Activated CD4-positive, alpha-beta T cell treated with anti-CD3 and anti-CD28 coated beads, Interleukin-2, Interleukin-4, amounts not matched to agents 100 ng/mL and 50 ng/mL, durations not matched to agents 16 hours and 8 hours (primary cell): ENCODE data around the gene REXO4.
A peak's percentile ranks its signal among the peaks of the same experiment; 100 is the strongest.
"Not testable (repeated sequence)": the region's sequence is repeated elsewhere in the genome, so short reads cannot be mapped to it uniquely, and the experiment has no call there.

Experiments
- DNase-seq: peaks from one replicate; pipeline ENCODE4 v3.0.0-alpha.2; 2020; ENCODE audit warnings: low spot score

The REXO4 gene, protein sequence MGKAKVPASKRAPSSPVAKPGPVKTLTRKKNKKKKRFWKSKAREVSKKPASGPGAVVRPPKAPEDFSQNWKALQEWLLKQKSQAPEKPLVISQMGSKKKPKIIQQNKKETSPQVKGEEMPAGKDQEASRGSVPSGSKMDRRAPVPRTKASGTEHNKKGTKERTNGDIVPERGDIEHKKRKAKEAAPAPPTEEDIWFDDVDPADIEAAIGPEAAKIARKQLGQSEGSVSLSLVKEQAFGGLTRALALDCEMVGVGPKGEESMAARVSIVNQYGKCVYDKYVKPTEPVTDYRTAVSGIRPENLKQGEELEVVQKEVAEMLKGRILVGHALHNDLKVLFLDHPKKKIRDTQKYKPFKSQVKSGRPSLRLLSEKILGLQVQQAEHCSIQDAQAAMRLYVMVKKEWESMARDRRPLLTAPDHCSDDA

DNA sequence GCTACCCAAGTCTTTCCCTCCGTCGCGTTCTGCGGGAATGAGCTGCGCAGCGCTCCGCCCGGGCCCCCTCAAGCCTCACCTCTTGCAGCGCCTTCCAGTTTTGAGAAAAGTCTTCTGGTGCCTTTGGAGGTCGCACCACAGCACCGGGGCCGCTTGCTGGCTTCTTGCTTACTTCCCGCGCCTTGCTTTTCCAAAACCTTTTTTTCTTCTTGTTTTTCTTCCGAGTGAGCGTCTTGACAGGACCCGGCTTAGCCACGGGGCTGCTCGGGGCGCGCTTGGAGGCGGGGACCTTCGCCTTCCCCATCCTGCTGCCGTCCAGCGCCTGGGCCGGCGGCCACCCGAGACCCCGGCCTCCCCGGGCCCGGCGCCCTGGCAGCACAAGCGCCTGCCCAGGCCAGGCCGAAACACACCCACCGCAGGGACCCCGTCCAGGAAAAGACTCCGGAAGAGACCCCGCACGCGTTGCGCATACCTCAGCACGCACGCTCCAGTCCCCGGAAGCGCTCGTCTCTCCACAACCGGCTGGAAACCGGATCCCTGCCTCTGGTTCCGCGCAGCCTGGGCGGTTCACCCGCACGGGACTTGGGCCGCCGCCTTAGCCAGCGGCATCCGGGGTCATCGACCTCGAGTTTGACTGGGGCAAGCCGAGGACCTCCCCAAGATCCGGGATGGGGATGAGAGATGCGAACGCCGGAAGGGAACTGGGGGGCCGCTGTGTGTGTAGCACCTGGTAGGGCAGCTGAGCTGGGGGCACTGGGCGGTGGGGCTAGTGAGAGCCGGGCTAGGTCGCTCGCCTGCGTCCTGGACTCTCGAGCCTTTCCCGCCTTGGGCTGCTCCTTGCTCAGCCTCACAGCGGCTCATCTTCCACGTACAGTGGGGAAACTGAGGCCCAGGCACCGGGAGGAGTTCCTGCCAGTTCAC lies at the start of gene REXO4:
REXO4 (minus strand) TSS at position 470 of the 921 bp plus-strand sequence; CDS start at position 304, 166 bp downstream.
- peak; percentile 95 for DNase-seq

DNA sequence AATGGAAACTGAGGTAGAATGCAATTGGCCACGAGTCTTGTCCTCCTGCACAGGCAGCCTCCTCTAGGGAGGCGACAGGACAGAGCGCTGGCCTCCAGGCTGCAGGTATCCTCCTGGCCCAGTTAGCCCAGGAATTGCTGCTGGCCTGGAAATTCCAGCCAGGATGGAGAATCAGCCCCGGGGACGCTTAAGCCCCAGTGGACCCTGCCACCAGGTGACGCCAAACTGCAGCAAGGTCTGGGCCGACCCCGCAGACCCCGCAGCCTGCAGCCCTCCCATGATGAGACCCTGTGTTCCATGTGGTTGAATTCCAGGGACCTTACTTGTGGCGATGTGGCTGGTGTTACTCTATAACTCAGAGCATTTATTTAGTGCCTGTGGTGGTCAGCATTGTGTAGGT lies 49.3 kb upstream of the REXO4 start:
- DNase-seq = no peak

DNA sequence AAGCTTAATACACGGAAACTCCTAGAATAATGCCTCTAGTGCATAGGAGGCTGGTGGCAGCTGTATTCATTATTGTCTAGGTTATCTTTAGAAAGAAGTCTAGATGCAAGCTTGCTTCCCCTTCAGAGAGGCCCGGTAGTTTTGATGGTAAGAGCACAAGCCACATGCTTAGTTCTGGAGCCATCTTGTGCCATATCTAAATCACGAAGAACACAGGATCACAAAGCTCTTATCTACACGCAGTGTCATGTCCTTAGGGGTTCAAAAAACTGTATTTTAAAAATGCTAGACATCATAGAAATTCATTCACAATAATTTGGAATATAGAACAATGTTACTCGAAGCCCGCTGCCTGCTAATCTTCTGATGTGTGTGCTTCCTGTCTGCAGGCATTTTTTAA lies 48.2 kb upstream of the REXO4 start:
- no peak for DNase-seq

DNA sequence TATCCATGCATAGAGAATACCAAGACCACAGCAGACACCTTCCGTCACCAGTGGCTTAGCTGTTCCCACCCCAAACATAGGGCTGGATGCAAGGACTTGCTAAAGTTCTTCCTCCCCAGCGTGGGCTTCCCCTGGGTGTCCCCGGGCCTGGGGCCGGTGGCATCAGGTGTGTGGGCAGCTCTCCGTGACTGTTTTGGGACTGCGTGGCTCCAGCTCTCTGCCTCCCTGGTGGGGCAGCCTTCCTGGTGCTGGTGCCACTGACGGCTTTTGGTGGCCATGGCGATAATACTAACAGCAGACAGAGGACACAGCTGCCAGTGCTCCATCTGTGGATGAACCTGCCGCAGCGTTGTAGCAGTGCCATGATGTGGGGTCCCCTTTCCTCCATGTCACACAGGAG lies 46.8 kb upstream of the REXO4 start:
- DNase-seq = no peak

DNA sequence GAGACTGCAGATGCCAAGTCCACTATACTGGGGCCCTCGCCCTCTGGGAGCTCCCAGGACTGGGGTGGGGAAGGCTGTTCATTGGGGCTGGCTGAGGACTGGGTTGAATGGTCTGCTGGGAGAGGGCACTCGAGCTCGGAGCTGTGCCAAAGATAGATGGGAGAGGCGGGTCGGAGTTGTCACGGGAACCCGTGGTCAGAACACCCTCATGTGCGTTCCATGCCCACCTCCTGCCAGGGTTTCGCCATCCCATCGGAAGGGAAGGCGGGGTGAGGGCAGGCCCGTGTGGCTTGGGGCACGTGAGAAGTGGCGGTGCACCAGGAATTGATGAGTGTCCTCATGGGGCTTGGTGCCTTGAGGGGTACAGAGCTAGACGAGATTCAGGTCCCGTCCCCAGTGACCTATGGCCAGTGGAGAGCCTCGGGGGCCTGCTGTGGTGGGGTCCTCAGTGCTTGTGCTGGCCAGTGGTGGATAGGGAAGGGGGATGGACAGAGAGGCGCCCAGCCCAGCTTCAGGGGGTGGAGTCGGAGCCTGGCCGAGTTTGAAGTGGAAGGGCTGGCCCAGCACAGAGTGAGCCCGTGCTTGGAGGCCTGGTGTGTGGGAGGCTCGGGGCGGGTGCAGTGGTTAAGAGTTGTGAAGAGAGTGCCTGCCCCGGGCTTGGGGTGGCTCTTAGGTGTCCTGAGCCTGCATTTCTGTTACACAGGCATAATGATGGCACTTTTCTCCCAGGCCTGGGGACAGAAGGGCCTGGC lies 46.2 kb upstream of the REXO4 start:
- DNase-seq = no peak

DNA sequence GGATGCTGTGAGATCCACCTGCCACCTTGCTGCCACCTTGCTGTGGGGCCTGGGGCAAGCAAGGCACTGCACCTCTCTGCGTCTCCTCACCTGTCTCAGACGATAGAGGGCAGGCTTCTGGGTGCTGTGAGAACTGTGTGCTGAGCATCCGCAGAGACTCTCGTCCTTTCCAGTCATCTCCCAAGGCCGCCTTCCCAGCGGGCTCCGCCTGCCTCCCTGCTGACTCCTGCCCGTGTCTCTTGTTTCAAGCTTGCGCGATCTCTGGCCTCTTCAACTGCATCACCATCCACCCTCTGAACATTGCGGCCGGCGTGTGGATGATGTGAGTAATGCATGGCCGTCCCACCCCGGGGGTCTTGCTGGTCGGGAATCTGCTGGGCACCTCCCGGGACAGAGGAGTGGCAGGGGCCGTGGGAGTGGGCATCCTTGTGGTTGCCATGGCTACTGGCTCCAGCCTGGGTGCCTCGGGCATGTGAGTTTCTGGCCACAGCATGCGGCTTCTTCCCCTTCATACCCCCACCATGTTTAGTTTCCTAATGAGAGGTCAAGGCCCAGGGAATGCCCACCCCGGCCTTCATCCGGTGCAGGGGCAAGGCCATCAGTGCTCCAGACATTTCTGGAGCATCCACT lies 45.5 kb upstream of the REXO4 start:
- no peak for DNase-seq

DNA sequence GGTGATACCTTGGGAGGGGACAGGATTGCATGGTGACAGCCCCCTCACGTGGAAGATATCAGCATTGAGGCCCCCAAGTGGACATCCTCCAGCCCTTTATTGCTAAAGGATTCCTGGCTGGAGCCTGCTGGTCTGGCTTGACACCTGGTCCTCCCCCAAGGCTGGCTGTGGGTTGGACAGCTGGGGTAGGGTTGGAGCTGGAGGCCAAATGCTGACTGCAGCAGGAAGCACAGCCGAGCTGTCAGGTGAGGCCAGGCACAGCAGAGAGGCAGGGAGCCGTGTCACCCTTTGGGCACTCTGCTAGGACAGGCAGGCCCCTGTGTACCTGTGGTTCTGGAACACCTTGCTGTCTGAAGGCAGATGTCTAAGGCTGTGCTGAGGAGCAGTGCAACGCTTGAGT lies 44.2 kb upstream of the REXO4 start:
- no peak for DNase-seq

DNA sequence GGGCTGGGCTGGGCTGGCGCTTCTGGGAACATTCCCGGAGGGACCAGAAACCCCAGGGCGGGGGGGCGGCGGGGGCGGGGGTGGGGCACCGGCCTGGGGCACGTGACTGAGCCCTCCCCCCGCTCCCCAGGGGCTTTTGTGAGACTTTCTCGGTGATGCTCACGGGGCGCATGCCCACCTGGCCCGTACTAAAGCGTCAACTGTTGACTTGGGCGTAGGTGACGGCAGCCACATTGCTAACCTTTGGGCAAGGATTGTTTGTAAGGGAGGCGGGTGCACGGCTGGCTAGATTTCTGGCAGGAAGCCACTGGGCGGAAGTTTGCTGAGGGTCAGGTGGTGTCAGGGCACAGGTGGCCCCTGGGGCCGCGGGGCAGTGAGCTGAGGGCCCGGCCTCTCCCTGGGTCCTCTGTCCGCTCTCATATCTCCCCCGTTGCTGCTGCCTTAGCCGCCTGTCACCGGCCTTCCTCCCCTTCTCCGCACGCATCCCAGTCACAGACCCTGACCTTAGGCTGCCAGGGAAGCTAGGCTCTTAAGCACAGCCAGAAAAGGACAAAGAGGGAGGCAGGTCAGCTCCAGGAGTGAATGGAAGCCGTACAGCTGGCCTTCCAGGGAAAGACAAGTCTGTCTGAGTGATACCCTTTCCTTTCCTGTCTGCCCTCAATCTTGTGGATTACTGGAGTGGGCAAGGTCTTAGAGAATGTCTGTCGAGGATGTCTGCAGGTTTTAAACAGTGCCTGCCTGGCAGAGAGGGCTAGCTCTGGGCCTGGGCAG lies 42.8 kb upstream of the REXO4 start:
- no peak for DNase-seq

DNA sequence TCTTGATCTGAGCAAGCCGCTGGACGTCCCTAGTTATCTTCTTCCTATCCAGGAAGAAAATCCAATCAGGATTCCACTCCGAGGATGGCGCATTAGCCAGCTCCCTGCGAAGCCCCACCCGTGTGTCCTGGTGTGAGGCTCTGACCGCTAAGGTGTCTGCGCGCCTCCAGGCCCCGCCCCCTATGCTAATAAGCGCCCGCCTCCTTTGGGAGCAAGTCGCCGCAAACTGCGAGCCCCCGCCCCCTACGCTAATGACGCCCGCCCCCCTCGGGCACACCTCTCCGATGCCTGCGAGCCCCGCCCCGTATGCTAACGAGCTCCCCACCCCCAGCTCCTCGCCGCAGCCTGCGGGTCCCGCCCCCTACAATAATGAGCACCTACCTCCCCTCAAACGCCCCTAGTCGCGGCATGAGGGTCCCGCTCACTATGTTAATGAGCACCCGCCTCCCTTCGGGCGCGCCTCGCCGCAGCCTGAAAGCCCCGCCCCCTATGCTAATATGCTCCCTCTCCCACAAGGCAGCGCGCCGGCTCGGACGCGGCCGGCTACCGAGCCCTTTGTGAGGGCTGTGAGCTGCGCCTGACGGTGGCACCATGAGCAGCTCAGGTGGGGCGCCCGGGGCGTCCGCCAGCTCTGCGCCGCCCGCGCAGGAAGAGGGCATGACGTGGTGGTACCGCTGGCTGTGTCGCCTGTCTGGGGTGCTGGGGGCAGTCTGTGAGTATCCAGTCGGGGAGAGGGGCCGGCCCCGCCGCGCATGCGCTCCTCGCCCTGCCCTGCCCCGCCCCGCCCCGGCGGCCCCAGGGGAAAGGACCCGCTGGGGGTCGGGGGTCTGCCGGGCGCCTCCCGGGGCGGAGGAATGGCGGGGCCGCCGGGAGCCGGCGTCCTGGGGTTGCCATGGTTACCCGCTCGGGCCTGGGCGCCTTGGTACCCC lies 41.9 kb upstream of the REXO4 start, which contains the start of gene CACFD1:
CACFD1 (plus strand) TSS at position 503 of the 929 bp plus-strand sequence; CDS start at position 592, 89 bp downstream.
- peak; percentile 87 for DNase-seq

DNA sequence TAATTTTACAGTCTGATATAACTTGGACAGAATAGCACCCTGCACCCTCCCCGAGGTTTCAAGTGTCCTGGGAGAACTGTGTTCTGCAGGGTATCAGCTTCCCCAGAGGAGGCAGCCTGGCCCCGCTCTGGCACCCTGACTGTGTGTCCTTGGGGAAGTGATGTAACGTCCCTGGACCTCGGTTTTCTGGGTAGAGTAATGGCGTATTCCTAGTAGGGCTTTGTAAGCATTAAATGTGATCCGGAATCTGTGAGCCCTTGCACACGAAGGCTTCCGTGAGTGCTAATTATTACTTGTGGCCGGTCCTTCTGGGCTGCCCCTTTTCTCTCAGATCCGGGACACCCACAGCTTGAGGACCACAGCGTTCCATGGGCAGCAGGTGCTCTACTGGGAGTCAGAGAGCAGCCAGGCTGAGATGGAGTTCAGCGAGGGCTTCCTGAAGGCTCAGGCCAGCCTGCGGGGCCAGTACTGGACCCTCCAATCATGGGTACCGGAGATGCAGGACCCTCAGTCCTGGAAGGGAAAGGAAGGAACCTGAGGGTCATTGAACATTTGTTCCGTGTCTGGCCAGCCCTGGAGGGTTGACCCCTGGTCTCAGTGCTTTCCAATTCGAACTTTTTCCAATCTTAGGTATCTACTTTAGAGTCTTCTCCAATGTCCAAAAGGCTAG lies 41.0 kb upstream of the REXO4 start:
- DNase-seq = no peak

DNA sequence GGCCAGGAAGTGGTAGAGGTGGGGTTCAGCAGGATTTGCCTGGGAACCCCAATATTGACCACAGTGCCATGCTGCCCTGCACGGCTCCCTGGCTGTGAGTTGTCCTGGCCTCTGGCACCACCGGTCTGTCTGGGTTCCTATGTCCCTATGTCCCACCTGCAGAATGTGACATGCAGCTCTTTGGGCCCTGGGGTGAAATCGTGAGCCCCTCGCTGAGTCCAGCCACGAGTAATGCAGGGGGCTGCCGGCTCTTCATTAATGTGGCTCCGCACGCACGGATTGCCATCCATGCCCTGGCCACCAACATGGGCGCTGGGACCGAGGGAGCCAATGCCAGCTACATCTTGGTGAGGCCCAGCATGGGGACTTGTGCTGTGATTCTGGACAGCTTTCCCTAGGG lies 39.9 kb upstream of the REXO4 start:
- no peak for DNase-seq

DNA sequence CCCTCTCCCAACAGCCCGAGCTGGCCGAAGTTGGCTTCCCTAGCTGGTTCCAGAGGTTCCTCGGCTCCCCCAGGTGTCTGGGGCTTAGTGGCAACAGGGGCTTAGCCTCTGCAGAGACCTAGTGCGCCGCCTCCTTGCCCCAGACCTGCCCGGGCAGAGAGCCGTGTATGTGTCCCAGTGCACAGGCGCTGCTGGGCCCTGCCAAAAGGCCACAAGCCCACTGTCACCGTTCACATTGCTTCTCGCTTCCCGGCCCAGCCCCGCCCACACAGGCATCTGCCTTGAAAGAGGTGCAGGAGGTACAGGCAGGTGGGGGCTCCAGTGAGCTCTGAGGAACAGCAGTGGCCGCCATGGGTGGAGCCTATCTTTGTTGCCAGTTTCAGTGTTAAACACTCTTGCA lies 39.4 kb upstream of the REXO4 start:
- no peak for DNase-seq

DNA sequence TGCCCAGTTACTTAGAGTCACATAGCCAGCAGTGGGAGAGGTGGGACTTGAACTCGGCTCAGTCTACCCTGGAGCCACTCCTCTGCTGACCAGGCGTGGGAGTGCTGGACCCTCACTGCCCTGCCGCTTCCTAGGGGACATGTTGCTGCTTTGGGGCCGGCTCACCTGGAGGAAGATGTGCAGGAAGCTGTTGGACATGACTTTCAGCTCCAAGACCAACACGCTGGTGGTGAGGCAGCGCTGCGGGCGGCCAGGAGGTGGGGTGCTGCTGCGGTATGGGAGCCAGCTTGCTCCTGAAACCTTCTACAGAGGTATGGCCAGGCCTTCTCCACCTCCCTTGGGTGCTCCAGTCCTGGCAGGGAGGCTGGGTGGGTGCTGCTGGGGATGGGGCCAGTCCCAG lies 38.6 kb upstream of the REXO4 start:
- DNase-seq = no peak

DNA sequence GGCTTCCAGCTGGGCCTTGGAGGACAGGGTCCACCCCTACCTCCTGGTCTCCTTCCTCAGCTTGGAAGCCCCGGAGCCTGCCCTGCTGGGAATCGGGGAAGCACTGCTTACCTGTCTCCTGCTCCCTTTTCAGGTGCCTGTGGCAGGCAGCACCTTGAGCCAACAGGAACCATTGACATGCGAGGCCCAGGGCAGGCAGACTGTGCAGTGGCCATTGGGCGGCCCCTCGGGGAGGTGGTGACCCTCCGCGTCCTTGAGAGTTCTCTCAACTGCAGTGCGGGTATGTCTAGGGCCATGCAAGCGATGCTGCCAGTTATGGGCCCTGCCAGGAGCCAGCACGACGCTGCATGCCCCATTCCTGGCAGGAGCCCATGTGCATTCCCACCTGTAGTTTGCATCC lies 38.1 kb upstream of the REXO4 start:
- DNase-seq = no peak

DNA sequence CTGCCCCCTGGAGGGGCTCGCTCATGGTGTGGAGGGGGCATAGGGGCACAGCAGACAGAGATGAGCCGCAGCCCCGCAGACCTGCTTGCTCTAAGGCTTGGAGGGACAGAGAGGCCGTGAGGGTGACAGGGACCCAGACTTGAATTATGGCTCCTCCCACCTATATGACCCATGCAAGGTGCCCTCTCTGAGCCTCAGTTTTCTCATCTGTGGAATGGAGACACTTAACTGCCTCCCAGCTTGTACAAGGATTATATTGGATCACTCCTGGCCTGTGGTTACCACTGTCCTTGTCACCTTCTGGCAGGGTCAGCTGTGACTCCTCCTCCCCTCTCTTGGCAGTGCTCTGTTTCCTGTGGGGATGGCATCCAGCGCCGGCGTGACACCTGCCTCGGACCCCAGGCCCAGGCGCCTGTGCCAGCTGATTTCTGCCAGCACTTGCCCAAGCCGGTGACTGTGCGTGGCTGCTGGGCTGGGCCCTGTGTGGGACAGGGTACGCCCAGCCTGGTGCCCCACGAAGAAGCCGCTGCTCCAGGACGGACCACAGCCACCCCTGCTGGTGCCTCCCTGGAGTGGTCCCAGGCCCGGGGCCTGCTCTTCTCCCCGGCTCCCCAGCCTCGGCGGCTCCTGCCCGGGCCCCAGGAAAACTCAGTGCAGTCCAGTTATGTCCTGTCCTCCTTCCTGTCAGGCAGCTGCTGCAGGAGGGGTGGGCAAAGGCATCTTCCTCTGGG lies 37.3 kb upstream of the REXO4 start:
- no peak for DNase-seq

DNA sequence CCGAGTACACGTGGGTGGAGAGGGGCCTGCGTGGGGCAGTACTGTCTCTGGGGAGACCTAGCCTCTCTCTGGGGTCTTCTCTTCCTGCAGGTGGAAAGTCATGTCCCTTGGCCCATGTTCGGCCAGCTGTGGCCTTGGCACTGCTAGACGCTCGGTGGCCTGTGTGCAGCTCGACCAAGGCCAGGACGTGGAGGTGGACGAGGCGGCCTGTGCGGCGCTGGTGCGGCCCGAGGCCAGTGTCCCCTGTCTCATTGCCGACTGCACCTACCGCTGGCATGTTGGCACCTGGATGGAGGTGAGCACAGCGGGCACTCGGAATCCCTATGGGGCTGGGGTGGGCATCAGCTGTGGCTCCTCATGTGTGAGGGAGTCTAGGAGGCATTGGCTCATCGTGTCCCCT lies 36.5 kb upstream of the REXO4 start:
- no peak for DNase-seq

DNA sequence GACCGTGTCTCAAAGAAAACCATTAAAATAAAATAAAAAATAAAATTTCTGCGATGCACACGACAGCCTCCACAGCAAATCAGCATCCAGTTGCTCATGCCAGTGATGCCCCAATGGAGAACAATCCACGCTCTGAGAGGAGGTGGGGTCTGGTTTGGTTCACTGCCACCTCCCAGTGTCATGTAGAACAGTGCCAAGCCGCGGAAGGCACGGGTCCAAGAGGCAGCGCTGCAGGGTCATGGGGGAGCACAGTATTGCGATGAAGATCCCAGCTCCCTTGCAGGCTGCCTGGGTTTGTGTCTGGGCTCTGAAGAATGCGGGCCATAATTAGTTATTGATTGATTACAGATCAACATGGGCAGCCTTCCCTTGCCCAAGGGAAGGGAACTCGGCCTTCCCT lies 35.8 kb upstream of the REXO4 start:
- DNase-seq = no peak

DNA sequence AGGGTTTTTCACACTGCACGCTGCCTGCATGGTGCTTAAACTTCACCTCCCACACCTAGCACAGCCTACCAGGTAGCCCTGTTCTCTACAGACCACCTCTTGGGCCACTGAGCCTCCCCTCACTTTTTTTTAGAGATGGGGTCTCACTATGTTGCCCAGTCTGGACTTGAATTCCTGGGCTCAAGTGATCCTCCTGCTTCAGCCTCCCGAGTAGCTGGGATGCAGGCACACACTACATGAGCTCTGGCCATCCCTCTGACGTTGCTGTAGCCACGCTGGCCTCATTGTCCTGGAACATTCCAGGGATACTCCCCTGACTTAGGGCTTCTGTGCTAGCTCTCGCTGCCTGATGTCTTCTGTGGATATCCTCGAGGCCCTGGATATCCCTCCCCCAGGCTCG lies 34.8 kb upstream of the REXO4 start:
- no peak for DNase-seq

DNA sequence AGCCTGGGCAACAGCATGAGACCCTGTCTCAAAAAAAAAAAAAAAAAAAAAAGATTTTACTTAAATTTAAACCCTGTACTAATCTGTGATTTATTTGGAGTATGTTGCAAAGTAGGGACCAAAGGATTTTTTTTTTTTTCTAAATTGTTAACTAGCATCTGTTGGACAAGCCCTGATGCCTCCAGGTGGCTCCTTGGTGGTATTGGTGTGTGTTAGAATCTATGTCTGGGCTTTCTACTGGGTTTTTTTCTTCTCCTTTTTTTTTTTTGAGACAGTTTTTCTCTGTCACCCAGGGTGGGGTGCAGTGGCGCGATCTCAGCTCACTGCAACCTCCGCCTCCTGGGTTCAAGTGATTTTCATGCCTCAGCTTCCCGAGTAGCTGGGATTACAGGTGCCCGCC lies 34.1 kb upstream of the REXO4 start:
- DNase-seq = not testable (repeated sequence)
